Ishikawa (cell line): ENCODE data around the gene ADAM33.
A peak's percentile ranks its signal among the peaks of the same experiment; 100 is the strongest.

Experiments used
- CEBPB ChIP-seq: IDR thresholded peaks from 2 replicates; pipeline ENCODE4 v1.6.1; 2012
- CREB1 ChIP-seq: IDR thresholded peaks from 2 replicates; pipeline ENCODE4 v1.6.1; 2012; ENCODE audit warnings: low read depth
- EGR1 ChIP-seq: IDR thresholded peaks from 2 replicates; pipeline ENCODE4 v1.6.1; 2012
- EP300 ChIP-seq: IDR thresholded peaks from 2 replicates; pipeline ENCODE4 v1.6.1; 2012; ENCODE audit warnings: borderline replicate concordance
- FOXM1 ChIP-seq: IDR thresholded peaks from 2 replicates; pipeline ENCODE4 v1.6.1; 2012; ENCODE audit warnings: low read depth, borderline replicate concordance
- NFIC ChIP-seq: IDR thresholded peaks from 2 replicates; pipeline ENCODE4 v1.6.1; 2012
- RAD21 ChIP-seq: IDR thresholded peaks from 2 replicates; pipeline ENCODE4 v1.6.1; 2012; ENCODE audit warnings: low read depth
- REST ChIP-seq: IDR thresholded peaks from 2 replicates; pipeline ENCODE4 v1.6.1; 2012; ENCODE audit warnings: low read depth, mild to moderate bottlenecking
- TAF1 ChIP-seq: IDR thresholded peaks from 2 replicates; pipeline ENCODE4 v1.6.1; 2012; ENCODE audit warnings: low read depth, mild to moderate bottlenecking
- TCF12 ChIP-seq: IDR thresholded peaks from 2 replicates; pipeline ENCODE4 v1.6.1; 2012; ENCODE audit warnings: low read depth
- TEAD4 ChIP-seq: IDR thresholded peaks from 2 replicates; pipeline ENCODE4 v1.6.1; 2012
- USF1 ChIP-seq: IDR thresholded peaks from 2 replicates; pipeline ENCODE4 v1.6.1; 2012
- YY1 ChIP-seq: IDR thresholded peaks from 2 replicates; pipeline ENCODE4 v1.6.1; 2012; ENCODE audit warnings: low read depth
- ZBTB7A ChIP-seq: IDR thresholded peaks from 2 replicates; pipeline ENCODE4 v1.6.1; 2012; ENCODE audit warnings: low read depth
- TF ChIP-seq, protein P1 (sequence below): IDR thresholded peaks from 2 replicates; pipeline ENCODE4 v1.6.1; 2012

ADAM33 gene

DNA sequence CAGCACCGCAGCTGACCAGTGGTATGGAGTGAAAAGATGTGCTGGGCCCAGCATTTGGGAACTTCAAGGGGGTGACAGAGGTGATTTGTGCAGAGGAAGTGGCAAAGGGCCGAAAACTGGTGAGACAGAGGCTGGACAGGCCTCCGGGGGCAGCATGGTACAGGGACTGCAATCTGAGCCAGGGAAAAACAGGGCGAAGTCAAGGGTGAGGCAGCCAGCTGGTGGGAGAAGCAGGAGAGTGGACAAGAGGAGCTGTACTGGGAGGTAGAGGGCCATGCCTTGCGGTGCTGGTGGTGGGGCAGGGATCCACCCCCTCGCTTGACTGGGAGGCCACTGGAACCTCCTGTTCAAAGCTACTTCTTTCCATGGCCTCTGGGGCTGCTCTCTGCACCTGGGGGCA, 11.3 kb downstream of the ADAM33 start:
- no peak for TF ChIP-seq TAF1
- TF ChIP-seq NFIC: 0 out of 2 replicates have a peak, but pooled peaks have one; percentile 19
- TF ChIP-seq RAD21: peak; percentile 26; the same call in 1 of the 2 replicates

- TF ChIP-seq, protein P1, sequence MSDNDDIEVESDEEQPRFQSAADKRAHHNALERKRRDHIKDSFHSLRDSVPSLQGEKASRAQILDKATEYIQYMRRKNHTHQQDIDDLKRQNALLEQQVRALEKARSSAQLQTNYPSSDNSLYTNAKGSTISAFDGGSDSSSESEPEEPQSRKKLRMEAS: no peak
- TF ChIP-seq NFIC: no peak
- no peak for TF ChIP-seq TAF1
- no peak for TF ChIP-seq RAD21
- no peak for TF ChIP-seq EP300
- no peak for TF ChIP-seq TEAD4
- TF ChIP-seq USF1: no peak
Measured at GRCh38 chr20:3669710-3670367, 12.0 kb downstream of the ADAM33 start.

DNA sequence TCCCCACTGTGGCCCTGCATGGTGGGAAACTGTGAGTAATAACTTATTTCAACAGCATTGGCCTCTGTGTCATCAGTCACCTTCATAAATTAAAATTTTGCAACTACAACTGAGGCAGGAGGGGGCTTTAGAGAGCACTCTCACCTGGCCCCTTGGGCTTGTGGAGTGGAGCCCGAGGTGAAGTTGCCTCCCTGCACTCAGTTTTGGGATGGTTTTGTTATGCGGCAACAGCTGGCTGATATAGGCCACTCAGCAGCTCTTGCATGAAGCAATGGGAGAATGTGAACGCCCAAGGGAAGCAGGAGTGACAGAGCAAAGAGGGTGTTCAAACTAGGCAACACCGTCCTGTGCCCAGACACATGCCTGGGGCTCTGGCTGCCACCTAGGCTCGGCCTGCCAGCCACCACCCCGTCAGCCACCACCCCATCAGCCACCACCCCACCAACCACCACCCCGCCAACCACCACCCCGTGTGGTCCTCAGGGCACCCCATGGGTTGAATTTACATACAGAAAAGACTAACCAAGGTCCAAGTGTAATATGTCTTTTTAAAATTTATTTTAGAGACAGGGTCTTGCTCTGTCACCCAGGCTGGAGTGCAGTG, 14.3 kb downstream of the ADAM33 start:
- TF ChIP-seq TEAD4: no peak
- TF ChIP-seq USF1: no peak
- TF ChIP-seq FOXM1: no peak
- no peak for TF ChIP-seq EGR1
- no peak for TF ChIP-seq YY1
- no peak for TF ChIP-seq CREB1
- no peak for TF ChIP-seq ZBTB7A
- TF ChIP-seq TAF1: no peak
- no peak for TF ChIP-seq CEBPB
- TF ChIP-seq REST: no peak
- TF ChIP-seq, protein P1: no peak
- no peak for TF ChIP-seq NFIC
- no peak for TF ChIP-seq RAD21
- no peak for TF ChIP-seq TCF12
- no peak for TF ChIP-seq EP300

DNA sequence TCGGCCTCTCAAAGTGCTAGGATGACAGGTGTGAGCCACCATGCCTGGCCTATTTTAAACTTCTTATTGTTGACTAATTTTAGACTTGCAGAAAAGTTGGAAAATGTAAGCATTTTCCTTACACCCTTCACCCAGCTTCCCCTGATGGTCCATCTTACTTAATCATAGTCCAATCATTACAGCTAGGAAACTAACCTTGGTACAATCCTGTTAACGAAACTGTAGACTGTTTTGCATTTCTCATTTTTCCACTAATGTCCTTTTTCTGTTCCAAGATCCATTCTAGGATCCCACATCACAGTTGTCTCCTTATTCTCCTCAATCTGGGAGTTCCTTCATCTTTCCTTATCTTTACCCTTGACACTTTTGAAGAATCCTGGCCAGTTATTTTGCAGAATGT, 18.0 kb downstream of the ADAM33 start:
- TF ChIP-seq TCF12: no peak
- TF ChIP-seq FOXM1: no peak
- no peak for TF ChIP-seq ZBTB7A
- TF ChIP-seq CREB1: no peak
- TF ChIP-seq EP300: no peak
- TF ChIP-seq USF1: no peak
- TF ChIP-seq NFIC: no peak
- no peak for TF ChIP-seq TEAD4

- TF ChIP-seq USF1: no peak
- TF ChIP-seq TCF12: no peak
- TF ChIP-seq, protein P1: no peak
- no peak for TF ChIP-seq NFIC
- TF ChIP-seq EGR1: no peak
- no peak for TF ChIP-seq ZBTB7A
- TF ChIP-seq YY1: no peak
- TF ChIP-seq TEAD4: no peak
- no peak for TF ChIP-seq EP300
Measured at GRCh38 chr20:3663031-3663701, 18.6 kb downstream of the ADAM33 start, which contains the start of gene GFRA4. TSS of gene GFRA4 (minus strand) at chr20:3663399. CDS start at chr20:3663399, 0 bp downstream.

GRCh38 chr20:3661814-3662665, 19.8 kb downstream of the ADAM33 start:
- TF ChIP-seq ZBTB7A: no peak
- no peak for TF ChIP-seq REST
- TF ChIP-seq RAD21: no peak
- no peak for TF ChIP-seq EGR1
- TF ChIP-seq TAF1: no peak
- no peak for TF ChIP-seq CREB1
